HG02588 (cell line): ENCODE measurements around the gene THEMIS2.
"Not testable (repeated sequence)": the region's sequence is repeated elsewhere in the genome, so short reads cannot be mapped to it uniquely, and the experiment has no call there.

ENCODE experiments used
- ATAC-seq: cut with Tn5 transposase; IDR thresholded peaks from one replicate; pipeline ENCODE4 v1.9.1; 2021; ENCODE audit warnings: mild to moderate bottlenecking, moderate library complexity; ENCODE audit not compliant: unreplicated experiment

Gene THEMIS2

GRCh38 chr1:27862671-27863537 lies 9.4 kb upstream of the THEMIS2 start:
- ATAC-seq = no peak

- no peak for ATAC-seq
Measured at GRCh38 chr1:27863538-27863915, 8.8 kb upstream of the THEMIS2 start.

DNA sequence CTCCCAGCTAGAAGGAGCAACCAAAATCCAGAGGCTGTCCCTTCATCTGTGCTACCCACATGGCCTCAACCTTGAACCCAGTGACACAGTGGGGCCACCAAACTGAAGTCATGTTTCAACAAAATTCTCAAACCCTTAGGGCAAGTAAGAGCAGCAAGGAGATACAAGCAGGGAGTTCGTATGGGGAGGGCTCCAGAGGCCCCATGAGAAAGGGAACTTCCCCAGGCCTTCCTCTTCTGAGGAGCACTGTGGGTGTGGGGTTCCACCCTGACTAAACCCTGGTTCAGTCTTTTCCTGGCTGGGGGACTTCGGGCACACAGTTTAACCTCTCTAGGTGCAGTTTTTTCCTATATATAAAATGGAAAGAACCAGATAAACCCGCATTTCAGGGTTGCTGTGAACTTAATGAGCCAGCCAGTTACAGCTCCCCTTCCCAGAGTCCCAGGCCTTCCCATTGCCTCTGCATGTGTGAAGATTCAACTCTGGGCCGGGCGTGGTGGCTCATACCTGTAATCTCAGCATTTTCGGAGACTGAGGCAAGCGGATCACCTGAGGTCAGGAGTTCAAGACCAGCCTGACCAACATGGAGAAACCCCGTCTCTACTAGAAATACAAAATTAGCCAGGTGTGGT lies 8.0 kb upstream of the THEMIS2 start:
- no peak for ATAC-seq

GRCh38 chr1:27865821-27866220 lies 6.5 kb upstream of the THEMIS2 start:
- ATAC-seq = no peak

- no peak for ATAC-seq
Measured at GRCh38 chr1:27868556-27868931, 3.8 kb upstream of the THEMIS2 start.

- ATAC-seq = no peak
Measured at GRCh38 chr1:27868932-27869718, 3.2 kb upstream of the THEMIS2 start.

DNA sequence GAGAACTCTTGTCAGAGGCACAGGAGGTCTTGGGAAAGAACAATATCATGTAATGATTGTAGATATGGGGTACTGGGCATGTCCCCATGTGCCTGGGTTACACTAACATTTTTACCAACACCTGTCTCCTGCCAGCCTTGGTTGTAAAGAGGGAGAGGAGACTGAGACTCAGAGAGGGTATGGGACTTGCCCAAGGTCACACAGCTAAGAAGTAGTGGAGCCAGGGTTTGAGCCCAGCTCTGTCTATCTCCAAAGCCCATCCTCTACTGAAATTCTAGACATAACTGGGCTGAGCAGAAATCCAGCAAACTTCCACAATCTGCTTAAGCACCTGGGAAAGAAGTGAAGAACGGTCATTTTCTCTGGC lies 2.6 kb upstream of the THEMIS2 start:
- ATAC-seq = no peak

DNA sequence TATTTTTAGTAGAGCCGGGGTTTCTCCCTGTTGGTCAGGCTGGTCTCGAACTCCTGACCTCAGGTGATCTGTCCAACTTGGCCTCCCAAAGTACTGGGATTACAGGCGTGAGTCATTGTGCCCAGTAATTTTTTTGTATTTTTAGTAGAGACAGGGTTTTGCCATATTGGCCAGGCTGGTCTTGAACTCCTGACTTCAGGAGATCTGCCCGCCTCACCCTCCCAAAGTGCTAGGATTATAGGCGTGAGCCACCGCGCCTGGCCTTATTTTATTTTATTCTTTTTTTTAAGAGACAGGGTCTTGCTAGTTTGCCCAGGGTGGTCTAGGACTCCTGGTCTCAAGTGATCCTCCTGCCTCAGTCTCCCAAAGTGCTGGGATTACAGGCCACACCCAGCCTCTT lies 1.3 kb upstream of the THEMIS2 start:
- not testable (repeated sequence) for ATAC-seq

DNA sequence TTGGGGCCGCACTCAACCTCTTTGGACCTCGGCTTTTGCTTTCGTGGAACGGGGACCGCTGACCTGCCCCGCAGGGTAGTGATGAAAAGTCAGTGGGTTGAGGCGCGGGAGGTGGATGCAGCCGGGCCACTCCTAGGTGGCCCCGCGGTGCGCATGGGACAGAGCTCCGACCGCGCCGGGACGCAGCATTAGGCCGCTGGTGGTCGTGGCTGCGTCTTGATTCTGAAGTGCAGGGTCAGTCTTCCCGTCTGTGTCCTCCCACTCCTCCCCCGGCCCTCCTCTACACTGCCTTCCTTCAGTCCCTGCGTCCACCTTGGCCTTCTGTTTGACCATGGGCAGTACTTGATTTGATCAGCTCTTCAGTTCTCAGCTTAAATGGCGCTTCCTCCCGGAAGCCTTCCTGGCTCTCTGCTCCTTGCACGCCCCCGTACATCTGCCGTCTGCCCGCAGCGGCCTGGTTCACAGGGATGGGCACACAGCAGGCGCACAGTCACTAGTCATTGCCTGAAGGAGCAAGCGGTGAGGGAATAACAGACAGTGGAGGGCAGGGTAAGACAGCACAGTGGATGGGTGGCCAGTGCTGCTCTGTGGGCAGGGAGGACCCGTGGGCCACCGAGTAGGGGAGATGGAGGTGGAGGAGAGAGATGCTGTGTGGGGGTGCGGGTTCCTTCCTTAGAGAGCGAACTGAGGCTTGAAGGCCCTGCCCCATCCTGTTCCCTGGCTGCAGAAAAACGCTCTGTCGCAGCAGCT lies 633 bp downstream of the THEMIS2 start:
- ATAC-seq = no peak

DNA sequence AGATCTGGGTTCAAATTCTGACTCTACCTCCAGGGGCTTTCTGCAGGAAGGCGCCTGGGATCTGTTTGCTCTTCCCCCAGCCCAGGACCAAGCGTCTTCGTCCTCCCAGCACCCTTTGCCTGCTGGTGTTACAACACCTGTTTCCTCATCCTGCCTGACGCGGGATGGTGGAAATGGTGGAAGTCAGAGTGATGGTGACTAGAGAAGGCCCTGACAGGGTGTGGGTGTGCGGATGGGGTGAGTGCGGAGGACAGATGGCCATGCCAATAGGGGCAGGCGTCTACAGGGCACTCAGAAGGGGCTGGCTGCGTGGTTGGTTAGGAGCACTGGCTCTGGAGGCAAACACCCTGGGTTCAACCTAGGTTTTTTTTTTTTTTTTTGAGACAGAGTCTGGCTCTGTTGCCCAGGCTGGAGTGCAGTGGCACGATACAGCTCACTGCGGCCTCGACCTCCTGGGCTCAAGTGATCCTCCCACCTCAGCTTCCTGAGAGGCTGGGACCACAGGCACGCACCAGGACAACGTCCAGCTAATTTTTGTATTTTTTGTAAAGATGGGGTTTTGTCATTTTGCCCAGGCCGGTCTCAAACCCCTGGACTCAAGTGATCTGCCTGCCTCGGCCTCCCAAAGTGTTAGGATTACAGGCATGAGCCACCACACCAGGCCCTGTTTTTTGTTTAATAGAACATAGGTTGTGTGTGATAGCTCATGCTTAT lies 1.5 kb downstream of the THEMIS2 start:
- no peak for ATAC-seq

DNA sequence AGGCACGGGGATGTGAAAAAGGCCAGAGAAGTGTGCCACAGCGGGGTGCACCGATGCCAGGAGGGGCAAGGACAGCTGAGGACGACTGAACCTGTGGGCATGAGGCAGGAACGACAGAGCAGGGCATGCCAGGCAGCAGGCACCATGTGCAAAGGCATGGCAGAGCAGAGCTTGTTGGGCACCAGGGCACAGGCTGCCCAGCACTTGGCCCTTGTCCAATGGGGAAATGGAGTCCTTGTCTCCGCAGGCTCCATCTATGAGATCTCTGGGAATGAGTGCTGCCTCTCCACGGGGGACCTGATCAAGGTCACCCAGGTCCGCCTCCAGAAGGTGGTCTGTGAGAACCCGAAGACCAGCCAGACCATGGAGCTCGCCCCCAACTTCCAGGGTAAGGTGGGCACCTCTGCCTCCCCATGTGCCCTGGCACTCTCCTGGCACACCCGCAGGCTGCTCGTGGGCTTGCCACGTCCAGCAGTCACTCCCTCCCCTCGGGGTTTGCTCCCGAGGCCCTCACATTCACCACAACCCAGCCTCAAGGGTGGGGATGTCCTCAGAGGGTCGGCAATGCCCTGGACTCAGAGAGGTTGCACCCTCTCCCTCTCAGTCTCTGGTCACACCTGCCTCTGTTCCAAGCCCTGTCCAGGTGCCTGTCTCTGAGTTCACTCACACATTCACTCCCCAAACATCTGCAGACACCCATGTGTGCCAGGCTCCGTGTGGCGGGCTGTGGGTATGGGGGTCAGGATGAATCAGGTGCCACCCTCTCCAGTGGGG lies 4.2 kb downstream of the THEMIS2 start:
- ATAC-seq = no peak

- no peak for ATAC-seq
Measured at GRCh38 chr1:27877115-27877416, 4.7 kb downstream of the THEMIS2 start.

GRCh38 chr1:27878039-27878438 lies 5.7 kb downstream of the THEMIS2 start:
- ATAC-seq = no peak

DNA sequence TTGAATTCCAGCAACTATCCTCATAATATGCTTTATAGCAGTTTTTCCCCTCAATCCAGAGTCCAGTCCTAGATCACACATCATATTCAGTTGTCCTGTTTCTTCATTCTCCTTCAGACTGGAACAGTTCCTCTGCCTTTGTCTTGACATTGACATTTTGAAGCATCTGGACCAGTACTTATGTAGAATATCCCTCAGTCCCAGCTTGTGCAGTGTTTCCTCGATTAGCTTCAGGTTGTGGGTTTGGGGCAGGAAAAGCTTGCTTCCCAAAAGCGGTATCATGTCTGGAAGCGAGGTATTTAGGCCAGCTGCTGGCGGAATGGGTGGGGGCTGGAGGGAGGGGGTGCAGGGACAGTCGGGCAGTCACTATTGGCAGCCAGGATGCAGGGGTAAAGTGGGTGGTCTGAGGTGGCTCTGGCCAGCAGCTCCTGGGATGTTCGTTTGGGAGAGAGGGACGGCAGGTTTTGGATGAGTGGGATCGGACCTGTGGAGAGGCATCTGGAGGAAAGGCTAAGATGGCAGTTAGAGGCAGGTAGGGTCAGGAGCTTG lies 6.5 kb downstream of the THEMIS2 start:
- ATAC-seq = no peak

DNA sequence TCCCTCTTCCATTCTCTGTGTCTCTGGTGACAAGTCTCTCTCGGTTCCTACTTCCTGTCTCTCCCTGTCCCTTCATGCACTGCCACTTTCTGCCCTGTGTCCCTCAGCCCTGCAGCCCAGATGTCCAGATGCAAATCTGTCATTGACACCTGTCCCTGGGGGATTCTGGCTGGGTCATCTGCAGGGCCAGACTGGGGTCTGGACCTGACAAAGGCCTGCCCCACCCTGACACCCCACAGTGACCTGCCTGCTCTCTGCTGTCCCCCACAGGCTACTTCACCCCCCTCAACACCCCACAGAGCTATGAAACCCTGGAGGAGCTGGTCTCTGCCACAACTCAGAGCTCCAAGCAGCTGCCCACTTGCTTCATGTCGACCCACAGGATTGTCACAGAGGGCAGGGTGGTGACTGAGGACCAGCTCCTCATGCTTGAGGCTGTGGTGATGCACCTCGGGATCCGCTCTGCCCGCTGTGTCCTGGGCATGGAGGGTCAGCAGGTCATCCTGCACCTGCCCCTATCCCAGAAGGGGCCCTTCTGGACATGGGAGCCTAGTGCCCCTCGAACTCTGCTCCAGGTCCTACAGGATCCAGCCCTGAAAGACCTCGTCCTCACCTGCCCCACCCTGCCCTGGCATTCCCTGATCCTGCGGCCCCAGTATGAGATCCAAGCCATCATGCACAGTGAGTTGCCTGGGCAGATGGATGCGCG lies 7.2 kb downstream of the THEMIS2 start:
- no peak for ATAC-seq

DNA sequence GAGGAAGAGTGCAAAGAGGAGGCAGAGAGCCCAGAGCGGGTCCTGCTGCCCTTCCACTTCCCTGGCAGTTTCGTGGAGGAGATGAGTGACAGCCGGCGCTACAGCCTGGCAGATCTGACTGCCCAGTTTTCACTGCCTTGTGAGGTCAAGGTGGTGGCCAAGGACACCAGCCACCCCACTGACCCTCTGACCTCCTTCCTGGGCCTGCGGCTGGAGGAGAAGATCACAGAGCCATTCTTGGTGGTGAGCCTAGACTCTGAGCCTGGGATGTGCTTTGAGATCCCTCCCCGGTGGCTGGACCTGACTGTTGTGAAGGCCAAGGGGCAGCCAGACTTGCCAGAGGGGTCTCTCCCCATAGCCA lies 10.2 kb downstream of the THEMIS2 start:
- ATAC-seq = no peak

DNA sequence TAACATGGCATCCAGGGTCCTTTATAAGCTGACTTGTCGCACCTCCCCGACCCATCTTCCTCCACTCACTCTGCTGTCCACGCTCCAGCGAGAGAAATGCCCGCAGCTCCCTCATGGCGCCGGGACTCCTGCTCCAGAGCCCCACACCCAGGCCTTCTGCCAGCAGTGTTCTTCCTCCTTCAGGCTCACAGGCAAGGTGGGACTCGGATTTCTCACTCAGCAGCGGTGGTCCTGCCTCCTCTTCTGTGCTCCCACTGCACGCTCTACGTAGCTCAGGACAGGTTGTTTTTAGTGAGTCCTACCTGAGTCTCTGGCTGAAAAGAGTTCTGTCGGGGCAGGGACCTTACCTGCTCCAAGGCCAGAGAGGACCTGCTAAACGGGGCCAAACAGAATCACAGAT lies 11.2 kb downstream of the THEMIS2 start:
- no peak for ATAC-seq

- peak; percentile 47 for ATAC-seq
Measured at GRCh38 chr1:27884006-27884954, 11.9 kb downstream of the THEMIS2 start.
